GM12872 (cell line): Measurements from ENCODE around the gene PAX5.

Experiments
- CTCF ChIP-seq: IDR thresholded peaks from 3 replicates; pipeline ENCODE4 v1.5.1; 2011; ENCODE audit warnings: low read depth, mild to moderate bottlenecking, low read length, moderate library complexity; ENCODE audit not compliant: insufficient read depth

PAX5 gene

GRCh38 chr9:36813154-36813553 is 220.9 kb downstream of the PAX5 start:
- no peak for TF ChIP-seq CTCF

GRCh38 chr9:36812556-36812955 is 221.5 kb downstream of the PAX5 start:
- TF ChIP-seq CTCF: no peak

GRCh38 chr9:36808251-36808650 is 225.8 kb downstream of the PAX5 start:
- no peak for TF ChIP-seq CTCF

GRCh38 chr9:36803961-36804360 is 230.1 kb downstream of the PAX5 start:
- no peak for TF ChIP-seq CTCF

GRCh38 chr9:36802201-36802920 is 231.7 kb downstream of the PAX5 start:
- TF ChIP-seq CTCF: no peak

- TF ChIP-seq CTCF: no peak
Measured at GRCh38 chr9:36800455-36800854, 233.6 kb downstream of the PAX5 start.

- peak; percentile 44; the same call in 2 of the 3 replicates for TF ChIP-seq CTCF
Measured at GRCh38 chr9:36798350-36799065, 235.6 kb downstream of the PAX5 start.
